C4-2B (cell line): Measurements from ENCODE around the gene UFD1.

ENCODE experiments used
- H3K27ac ChIP-seq: fragments of 450-650 bp; 2 replicates; pipeline ENCODE4 v1.5.1; 2017
- CTCF ChIP-seq: fragments of 450-650 bp; conservative IDR thresholded peaks from 2 replicates; pipeline ENCODE4 v1.5.1; 2017; ENCODE audit warnings: mild to moderate bottlenecking
- ZFX ChIP-seq: fragments of 450-650 bp; IDR thresholded peaks from 2 replicates; pipeline ENCODE4 v1.6.1; 2017

The UFD1 gene

GRCh38 chr22:19492504-19493174 lies 13.6 kb upstream of the UFD1 start:
- no peak overlapping the region for H3K27ac ChIP-seq
- TF ChIP-seq ZFX (no peak), CTCF (no peak)

GRCh38 chr22:19490628-19491230 lies 11.7 kb upstream of the UFD1 start:
- no peak for TF ChIP-seq CTCF
- TF ChIP-seq ZFX, result no peak

GRCh38 chr22:19488884-19489843 lies 10.2 kb upstream of the UFD1 start:
- TF ChIP-seq ZFX (no peak), CTCF (no peak; the same call in 1 of the 2 replicates)
- no peak overlapping the region for H3K27ac ChIP-seq

More at GRCh38 chr22:19490628-19491230, 11.7 kb upstream of the UFD1 start:
- no peak overlapping the region for H3K27ac ChIP-seq

GRCh38 chr22:19488285-19488684 lies 9.3 kb upstream of the UFD1 start:
- H3K27ac ChIP-seq, result no peak overlapping the region
- no peak for TF ChIP-seq CTCF
- no peak for TF ChIP-seq ZFX

GRCh38 chr22:19483481-19484244 lies 4.7 kb upstream of the UFD1 start:
- no peak overlapping the region for H3K27ac ChIP-seq
- no peak for TF ChIP-seq ZFX
- TF ChIP-seq CTCF, result no peak

- H3K27ac ChIP-seq, result no peak overlapping the region
- TF ChIP-seq CTCF (no peak), ZFX (no peak)
Measured at GRCh38 chr22:19482297-19482696, 3.3 kb upstream of the UFD1 start.
